ENCODE results near the gene NHEJ1.
A peak's percentile ranks its signal among the peaks of the same experiment; 100 is the strongest.

NHEJ1 gene

DNA sequence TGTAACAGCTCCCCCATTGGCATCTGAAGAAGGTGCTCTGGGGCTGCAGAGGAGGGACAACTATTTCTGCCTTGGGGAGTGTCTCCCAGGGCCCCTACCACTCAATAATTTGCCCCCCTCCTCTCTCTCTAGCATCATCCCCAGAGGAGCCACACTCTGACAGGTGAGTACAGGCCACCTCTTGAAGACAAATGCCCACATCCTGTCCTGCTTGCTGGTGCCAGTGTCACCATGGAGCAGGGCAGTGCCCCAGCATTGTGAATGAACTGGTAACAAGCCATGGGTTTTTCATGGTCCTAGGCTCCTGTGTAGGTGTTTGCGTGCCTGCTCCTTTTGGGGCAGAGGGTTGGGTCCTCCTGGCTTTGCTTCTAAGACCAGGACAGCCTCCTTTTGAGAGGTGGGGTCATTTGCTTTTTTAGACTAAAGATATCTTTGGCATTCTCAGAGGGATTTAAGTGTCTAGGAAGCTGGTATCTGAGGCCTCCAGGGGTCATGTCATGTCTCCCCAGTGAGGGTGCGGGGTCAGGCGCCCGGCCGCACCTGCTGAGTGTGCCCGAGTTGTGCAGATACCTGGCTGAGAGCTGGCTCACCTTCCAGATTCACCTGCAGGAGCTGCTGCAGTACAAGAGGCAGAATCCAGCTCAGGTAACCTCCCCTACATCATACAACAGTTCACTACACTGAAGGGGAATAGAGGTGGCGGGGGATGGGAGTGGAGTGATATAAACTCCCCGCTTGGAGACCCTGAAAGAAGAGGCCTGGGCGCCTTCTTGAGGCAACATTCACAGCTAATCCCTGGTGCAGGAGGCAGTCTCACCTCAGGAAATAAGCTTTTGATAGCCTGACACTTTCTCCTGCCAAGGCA lies 19.2 kb upstream of the NHEJ1 start:
- Histone ChIP-seq H3F3A (ENCODE audit: control insufficient read depth, insufficient read depth) (peaks cover 14% of the 10 kb centered on the region), H3K79me2 (ENCODE audit: control insufficient read depth, low read length) (peaks cover 41% of the 10 kb centered on the region), H3K4me1 (ENCODE audit: control insufficient read depth, low read length) (peaks cover 28% of the 10 kb centered on the region), H3K4me3 (ENCODE audit: low read length) (peak overlapping the region; percentile 96), H3K27me3 (ENCODE audit: control insufficient read depth, low read length) (no peaks in the 10 kb centered on the region), H3K9me2 (replicated peaks; ENCODE audit: control insufficient read depth, low read length) (no peaks in the 10 kb centered on the region), H4K20me1 (ENCODE audit: control insufficient read depth, insufficient read depth, low read depth, low read length) (0 out of 2 replicates have a peak, but pooled peaks cover 5% of the 10 kb centered on the region), H3K27ac (ENCODE audit: low read depth, low read length) (no peak overlapping the region), H3K4me2 (ENCODE audit: low read length) (peak overlapping the region; percentile 84), H3K36me3 (ENCODE audit: control insufficient read depth, low read length) (peaks cover 72% of the 10 kb centered on the region), H3K9me3 (ENCODE audit: control insufficient read depth, insufficient read depth, low read length) (no peaks in the 10 kb centered on the region)
- TF ChIP-seq, protein P1, sequence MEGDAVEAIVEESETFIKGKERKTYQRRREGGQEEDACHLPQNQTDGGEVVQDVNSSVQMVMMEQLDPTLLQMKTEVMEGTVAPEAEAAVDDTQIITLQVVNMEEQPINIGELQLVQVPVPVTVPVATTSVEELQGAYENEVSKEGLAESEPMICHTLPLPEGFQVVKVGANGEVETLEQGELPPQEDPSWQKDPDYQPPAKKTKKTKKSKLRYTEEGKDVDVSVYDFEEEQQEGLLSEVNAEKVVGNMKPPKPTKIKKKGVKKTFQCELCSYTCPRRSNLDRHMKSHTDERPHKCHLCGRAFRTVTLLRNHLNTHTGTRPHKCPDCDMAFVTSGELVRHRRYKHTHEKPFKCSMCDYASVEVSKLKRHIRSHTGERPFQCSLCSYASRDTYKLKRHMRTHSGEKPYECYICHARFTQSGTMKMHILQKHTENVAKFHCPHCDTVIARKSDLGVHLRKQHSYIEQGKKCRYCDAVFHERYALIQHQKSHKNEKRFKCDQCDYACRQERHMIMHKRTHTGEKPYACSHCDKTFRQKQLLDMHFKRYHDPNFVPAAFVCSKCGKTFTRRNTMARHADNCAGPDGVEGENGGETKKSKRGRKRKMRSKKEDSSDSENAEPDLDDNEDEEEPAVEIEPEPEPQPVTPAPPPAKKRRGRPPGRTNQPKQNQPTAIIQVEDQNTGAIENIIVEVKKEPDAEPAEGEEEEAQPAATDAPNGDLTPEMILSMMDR (IDR thresholded peaks at IDR 0.05; ENCODE audit: low read depth, low read length, poor library complexity, severe bottlenecking), result no peak
- no peak for TF ChIP-seq EZH2phosphoT487 (IDR thresholded peaks at IDR 0.05; ENCODE audit: borderline replicate concordance, low read length)

- Histone ChIP-seq H3K4me2 (ENCODE audit: low read length) (peak overlapping the region; percentile 84), H3K36me3 (ENCODE audit: control insufficient read depth, low read length) (peaks cover 75% of the 10 kb centered on the region), H4K20me1 (ENCODE audit: control insufficient read depth, insufficient read depth, low read depth, low read length) (0 out of 2 replicates have a peak, but pooled peaks cover 5% of the 10 kb centered on the region), H3K79me2 (ENCODE audit: control insufficient read depth, low read length) (peaks cover 42% of the 10 kb centered on the region), H3K27ac (ENCODE audit: low read depth, low read length) (peak overlapping the region; percentile 99), H3K4me1 (ENCODE audit: control insufficient read depth, low read length) (peaks cover 28% of the 10 kb centered on the region), H3K9me3 (ENCODE audit: control insufficient read depth, insufficient read depth, low read length) (no peaks in the 10 kb centered on the region), H3K4me3 (ENCODE audit: low read length) (peak overlapping the region; percentile 96), H3K9me2 (replicated peaks; ENCODE audit: control insufficient read depth, low read length) (no peaks in the 10 kb centered on the region), H3F3A (ENCODE audit: control insufficient read depth, insufficient read depth) (peaks cover 14% of the 10 kb centered on the region), H3K27me3 (ENCODE audit: control insufficient read depth, low read length) (no peaks in the 10 kb centered on the region)
- TF ChIP-seq, protein P1 (IDR thresholded peaks at IDR 0.05; ENCODE audit: low read depth, low read length, poor library complexity, severe bottlenecking), result no peak
- TF ChIP-seq EZH2phosphoT487 (IDR thresholded peaks at IDR 0.05; ENCODE audit: borderline replicate concordance, low read length), result no peak
Observed at GRCh38 chr2:219178377-219179175, 18.0 kb upstream of the NHEJ1 start.

DNA sequence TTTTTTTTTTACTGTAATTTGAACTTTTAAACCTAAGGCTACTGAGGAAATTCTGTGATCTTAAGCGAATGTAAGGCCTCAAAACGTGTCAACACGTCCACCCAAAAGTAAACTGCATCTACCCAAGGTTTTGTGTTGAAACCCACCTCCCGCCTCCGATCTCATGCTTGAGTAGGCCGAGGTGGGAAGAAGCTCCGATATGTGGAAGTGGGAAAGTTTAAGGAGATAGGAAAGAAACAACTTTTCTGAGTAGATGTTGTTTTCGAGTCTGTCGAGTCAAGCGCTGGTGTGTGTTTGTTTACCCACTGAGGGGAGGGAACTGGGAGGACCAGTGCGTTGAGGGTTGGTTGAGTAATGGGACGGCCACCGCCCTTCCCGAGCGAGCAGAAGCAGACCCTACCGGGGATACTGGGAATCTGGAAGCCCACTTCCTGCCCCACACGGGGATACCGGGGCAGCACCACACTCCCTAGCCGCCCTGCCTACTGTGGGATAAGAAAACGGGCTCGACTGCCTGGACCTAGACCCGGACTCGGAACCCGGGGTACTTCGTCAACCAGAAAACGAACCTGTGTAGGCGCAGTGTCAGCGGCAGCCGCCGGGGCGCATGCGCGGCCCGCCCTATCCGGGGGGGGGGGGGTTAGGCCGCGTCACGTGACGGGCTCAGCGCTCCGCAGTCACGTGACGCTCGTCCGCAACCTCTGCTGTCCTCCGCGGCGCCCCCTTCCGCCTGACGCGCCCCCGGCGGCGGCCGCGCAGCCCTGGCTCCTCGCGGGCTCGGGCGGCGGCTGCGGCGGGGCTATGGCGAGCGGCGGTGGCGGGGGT lies 17.1 kb upstream of the NHEJ1 start, which contains the start of gene RETREG2:
Gene RETREG2 (plus strand): TSS at position 724 of the 825 bp plus-strand sequence. CDS start 78 bp downstream, at position 802.
- Histone ChIP-seq H3K27ac (ENCODE audit: low read depth, low read length) (peak within 1 kb of the TSS; percentile 99), H3K79me2 (ENCODE audit: control insufficient read depth, low read length) (peaks cover 42% of the 10 kb centered on the region), H3K4me2 (ENCODE audit: low read length) (peak within 1 kb of the TSS; percentile 95), H3K4me1 (ENCODE audit: control insufficient read depth, low read length) (peaks cover 28% of the 10 kb centered on the region), H3K27me3 (ENCODE audit: control insufficient read depth, low read length) (no peaks in the 10 kb centered on the region), H4K20me1 (ENCODE audit: control insufficient read depth, insufficient read depth, low read depth, low read length) (0 out of 2 replicates have a peak, but pooled peaks cover 5% of the 10 kb centered on the region), H3K4me3 (ENCODE audit: low read length) (peak within 1 kb of the TSS; percentile 96), H3K9me2 (replicated peaks; ENCODE audit: control insufficient read depth, low read length) (no peaks in the 10 kb centered on the region), H3K36me3 (ENCODE audit: control insufficient read depth, low read length) (peaks cover 73% of the 10 kb centered on the region), H3F3A (ENCODE audit: control insufficient read depth, insufficient read depth) (peaks cover 14% of the 10 kb centered on the region), H3K9me3 (ENCODE audit: control insufficient read depth, insufficient read depth, low read length) (no peaks in the 10 kb centered on the region)
- TF ChIP-seq EZH2phosphoT487 (IDR thresholded peaks at IDR 0.05; ENCODE audit: borderline replicate concordance, low read length), result no peak
- TF ChIP-seq, protein P1 (IDR thresholded peaks at IDR 0.05; ENCODE audit: low read depth, low read length, poor library complexity, severe bottlenecking), result no peak

Data from DOHH2 (cell line).